Activated CD4-positive, alpha-beta T cell treated with anti-CD3 and anti-CD28 coated beads, Interleukin-2, amount 50 U/mL, for 48 hours (primary cell): Measurements from ENCODE around the gene INTS6L.

ENCODE experiments used
- DNase-seq, 2 experiments: peaks; one replicate each; pipeline ENCODE4 v3.0.0-alpha.2; 2020

Gene INTS6L

GRCh38 chrX:135520553-135521404, at the start of gene INTS6L:
Gene INTS6L, plus strand, starts transcription at chrX:135520660. Its CDS starts 333 bp downstream, at chrX:135520993.
- DNase-seq: peak; percentile 74 to 80

- DNase-seq: no peak
Measured at GRCh38 chrX:135476378-135476777, 44.1 kb upstream of the INTS6L start.

GRCh38 chrX:135477576-135477975, 42.9 kb upstream of the INTS6L start:
- peak; percentile 16 to 39 for DNase-seq

GRCh38 chrX:135480076-135480475, 40.4 kb upstream of the INTS6L start:
- no peak for DNase-seq

- no peak for DNase-seq
Measured at GRCh38 chrX:135481696-135482179, 38.7 kb upstream of the INTS6L start.

GRCh38 chrX:135484641-135485289, 35.7 kb upstream of the INTS6L start:
- no peak for DNase-seq

GRCh38 chrX:135489542-135489941, 30.9 kb upstream of the INTS6L start:
- DNase-seq: no peak

GRCh38 chrX:135490979-135491514, 29.4 kb upstream of the INTS6L start:
- no peak for DNase-seq

GRCh38 chrX:135494453-135494852, 26.0 kb upstream of the INTS6L start:
- no peak for DNase-seq

GRCh38 chrX:135497736-135498135, 22.7 kb upstream of the INTS6L start:
- no peak for DNase-seq

- no peak for DNase-seq
Measured at GRCh38 chrX:135498236-135498635, 22.2 kb upstream of the INTS6L start.

- no peak for DNase-seq
Measured at GRCh38 chrX:135505351-135505750, 15.1 kb upstream of the INTS6L start.

- no peak for DNase-seq
Measured at GRCh38 chrX:135509885-135510284, 10.6 kb upstream of the INTS6L start.

- no peak for DNase-seq
Measured at GRCh38 chrX:135512508-135513129, 7.8 kb upstream of the INTS6L start.

GRCh38 chrX:135513130-135513515, 7.3 kb upstream of the INTS6L start:
- no peak for DNase-seq

- DNase-seq: no peak
Measured at GRCh38 chrX:135516376-135516775, 4.1 kb upstream of the INTS6L start.

- no peak for DNase-seq
Measured at GRCh38 chrX:135518161-135518560, 2.3 kb upstream of the INTS6L start.

GRCh38 chrX:135520022-135520552, 373 bp upstream of the INTS6L start:
- no peak for DNase-seq

GRCh38 chrX:135521405-135522131, 1.1 kb downstream of the INTS6L start:
- peak; percentile 80 to 88 for DNase-seq

GRCh38 chrX:135522132-135522530, 1.7 kb downstream of the INTS6L start:
- DNase-seq: no peak

- DNase-seq: peak in 1 of 2 experiments; percentile 10
Measured at GRCh38 chrX:135522878-135523693, 2.6 kb downstream of the INTS6L start.
